WTC11 (cell line): ENCODE data around the gene UBAC2. TPM values are rescaled to one million over a fixed set of nuclear protein-coding genes. Genes with fewer than 3 reads are reported as not detected.

Experiments used
- ATAC-seq: fragments of 200-7000 bp; cut with Tn5 transposase; 2 replicates; pipeline ENCODE4 v1.10.0; 2021; ENCODE audit warnings: mild to moderate bottlenecking, moderate library complexity
- CTCF ChIA-PET: fragments of 300-600 bp; sonication (Branson Sonifier 250); formaldehyde crosslinking; loops from one replicate; lab custom pipeline; 2021; ENCODE audit warnings: antibody characterized with exemption; lab: Charles Lee
- POLR2A ChIA-PET: fragments of 350-600 bp; sonication (Branson Sonifier 250); formaldehyde crosslinking; loops from one replicate; lab custom pipeline; 2021; ENCODE audit warnings: antibody characterized with exemption; lab: Charles Lee
- DNase-seq: peaks from one replicate; pipeline ENCODE4 v3.0.0; 2021; ENCODE audit warnings: low spot score
- H3K27ac Mint-ChIP-seq: 2 replicates; pipeline ENCODE4 v1.8.0; 2021; ENCODE audit warnings: mixed read lengths
- H3K27me3 Mint-ChIP-seq: 2 replicates; pipeline ENCODE4 v1.8.0; 2021; ENCODE audit warnings: low read depth, mild to moderate bottlenecking, moderate library complexity, mixed read lengths
- H3K36me3 Mint-ChIP-seq: 2 replicates; pipeline ENCODE4 v1.8.0; 2021; ENCODE audit warnings: mixed read lengths
- H3K4me1 Mint-ChIP-seq: 2 replicates; pipeline ENCODE4 v1.8.0; 2022; ENCODE audit warnings: mixed read lengths
- H3K4me3 Mint-ChIP-seq: 2 replicates; pipeline ENCODE4 v1.8.0; 2021; ENCODE audit warnings: mild to moderate bottlenecking, moderate library complexity, mixed read lengths
- H3K9me3 Mint-ChIP-seq: 2 replicates; pipeline ENCODE4 v1.8.0; 2021; ENCODE audit warnings: mixed read lengths
- E2F4 ChIP-seq: sonication (generic); formaldehyde crosslinking; IDR thresholded peaks from 2 replicates; pipeline ENCODE4 v1.8.1; 2022; ENCODE audit warnings: low read depth, mild to moderate bottlenecking, moderate library complexity, missing genetic modification reagents, borderline replicate concordance
- E2F5 ChIP-seq: sonication (generic); formaldehyde crosslinking; IDR thresholded peaks from 2 replicates; pipeline ENCODE4 v1.8.1; 2022; ENCODE audit warnings: mild to moderate bottlenecking, moderate library complexity, missing genetic modification reagents
- ESRRA ChIP-seq: sonication (generic); formaldehyde crosslinking; IDR thresholded peaks from 2 replicates; pipeline ENCODE4 v1.8.1; 2022; ENCODE audit warnings: mild to moderate bottlenecking, missing genetic modification reagents, borderline replicate concordance
- GTF2I ChIP-seq: fragments of 250-450 bp; sonication (Bioruptor Pico); conservative IDR thresholded peaks from 2 replicates; pipeline ENCODE4 v1.4.0; 2021; ENCODE audit warnings: mild to moderate bottlenecking
- HMGXB4 ChIP-seq: sonication (generic); formaldehyde crosslinking; IDR thresholded peaks from 2 replicates; pipeline ENCODE4 v1.8.1; 2023; ENCODE audit warnings: mild to moderate bottlenecking, moderate library complexity, missing genetic modification reagents
- JUN ChIP-seq: sonication (generic); formaldehyde crosslinking; IDR thresholded peaks from 2 replicates; pipeline ENCODE4 v1.8.0; 2023; ENCODE audit warnings: mild to moderate bottlenecking, missing genetic modification reagents
- NFYB ChIP-seq: sonication (generic); formaldehyde crosslinking; conservative IDR thresholded peaks from 2 replicates; pipeline ENCODE4 v1.8.0; 2022; ENCODE audit warnings: low read depth, missing genetic modification reagents
- RELA ChIP-seq: sonication (generic); formaldehyde crosslinking; IDR thresholded peaks from 2 replicates; pipeline ENCODE4 v1.8.1; 2022; ENCODE audit warnings: missing genetic modification reagents, mild to moderate bottlenecking, borderline replicate concordance
- SP1 ChIP-seq: sonication (generic); formaldehyde crosslinking; conservative IDR thresholded peaks from 2 replicates; pipeline ENCODE4 v1.8.1; 2022; ENCODE audit warnings: missing genetic modification reagents
- USF2 ChIP-seq: sonication (generic); formaldehyde crosslinking; IDR thresholded peaks from 2 replicates; pipeline ENCODE4 v1.8.1; 2023; ENCODE audit warnings: mild to moderate bottlenecking, missing genetic modification reagents, moderate library complexity
- ZNF512 ChIP-seq: sonication (generic); formaldehyde crosslinking; IDR thresholded peaks from 2 replicates; pipeline ENCODE4 v1.8.1; 2022; ENCODE audit warnings: missing genetic modification reagents, borderline replicate concordance
- ZSCAN18 ChIP-seq: fragments of 250-450 bp; sonication (Bioruptor Pico); IDR thresholded peaks from 2 replicates; pipeline ENCODE4 v2.1.2; 2022; ENCODE audit warnings: mild to moderate bottlenecking, moderate library complexity
- total RNA-seq: library from RNA; stranded (reverse); gene quantifications from 3 replicates; pipeline ENCODE4 v1.2.3, GENCODE V29; 2021

UBAC2 gene
- total RNA-seq, 1 experiment from 2014 or later: 64.7 TPM

GRCh38 chr13:99154064-99154463 is 46.6 kb upstream of the UBAC2 start:
- ChIA-PET CTCF (interaction anchor here (1.3 kb wide), 1 partner anchor 23 kb away, joined by 3 read pairs; no protein-coding TSS in a partner anchor), POLR2A (no interaction called here)
- DNase-seq (no peak), ATAC-seq (no peak)
- Mint-ChIP-seq H3K36me3 (no peaks in the 10 kb centered on the region), H3K27me3 (no peaks in the 10 kb centered on the region), H3K9me3 (no peaks in the 10 kb centered on the region), H3K27ac (no peak overlapping the region), H3K4me3 (no peak overlapping the region), H3K4me1 (no peaks in the 10 kb centered on the region)
- TF ChIP-seq JUN (CRISPR knock-in tag) (no peak), E2F4 (CRISPR knock-in tag) (no peak), ZNF512 (CRISPR knock-in tag) (no peak), RELA (CRISPR knock-in tag) (no peak), ESRRA (CRISPR knock-in tag) (no peak), USF2 (CRISPR knock-in tag) (no peak), NFYB (CRISPR knock-in tag) (no peak), HMGXB4 (CRISPR knock-in tag) (no peak), E2F5 (no peak)

- TF ChIP-seq ZSCAN18 (CRISPR knock-in tag): no peak
- TF ChIP-seq SP1 (CRISPR knock-in tag): no peak
- TF ChIP-seq ZNF512 (CRISPR knock-in tag): no peak
- no peak for TF ChIP-seq GTF2I (CRISPR knock-in tag)
- H3K4me1 Mint-ChIP-seq: no peaks in the 10 kb centered on the region
- no peaks in the 10 kb centered on the region for H3K27me3 Mint-ChIP-seq
- H3K9me3 Mint-ChIP-seq: no peaks in the 10 kb centered on the region
- no peak for ATAC-seq
- DNase-seq: no peak
- H3K36me3 Mint-ChIP-seq: no peaks in the 10 kb centered on the region
- CTCF ChIA-PET: no interaction called here
- H3K27ac Mint-ChIP-seq: no peak overlapping the region
- POLR2A ChIA-PET: no interaction called here
- no peak overlapping the region for H3K4me3 Mint-ChIP-seq
These were observed 44.8 kb upstream of the UBAC2 start for GRCh38 chr13:99155821-99156220.
